GM19035 (cell line): ENCODE results near the gene HECTD3.
"Not testable (repeated sequence)": the region's sequence is repeated elsewhere in the genome, so short reads cannot be mapped to it uniquely, and the experiment has no call there.

ENCODE experiments used
- ATAC-seq: cut with Tn5 transposase; IDR thresholded peaks from one replicate; pipeline ENCODE4 v1.9.1; 2021; ENCODE audit not compliant: unreplicated experiment

HECTD3 gene

GRCh38 chr1:45014321-45015028, 3.4 kb upstream of the HECTD3 start:
- no peak for ATAC-seq

GRCh38 chr1:45013551-45014209, 2.6 kb upstream of the HECTD3 start:
- no peak for ATAC-seq

- no peak for ATAC-seq
Measured at GRCh38 chr1:45012639-45013278, 1.6 kb upstream of the HECTD3 start.

- ATAC-seq, result peak; percentile 72
Measured at GRCh38 chr1:45011837-45012638, 914 bp upstream of the HECTD3 start, which contains the start of gene UROD. Gene UROD (plus strand): TSS chr1:45012254. CDS start chr1:45012266, 12 bp downstream.

GRCh38 chr1:45009956-45010854, 919 bp downstream of the HECTD3 start:
- ATAC-seq, result no peak

GRCh38 chr1:45009296-45009865, 1.7 kb downstream of the HECTD3 start:
- ATAC-seq, result no peak

- ATAC-seq, result no peak
Measured at GRCh38 chr1:45008516-45008915, 2.6 kb downstream of the HECTD3 start.

- ATAC-seq, result no peak
Measured at GRCh38 chr1:45008076-45008475, 3.0 kb downstream of the HECTD3 start.

- no peak for ATAC-seq
Measured at GRCh38 chr1:45007311-45007710, 3.8 kb downstream of the HECTD3 start.

GRCh38 chr1:45005761-45006160, 5.4 kb downstream of the HECTD3 start:
- no peak for ATAC-seq

GRCh38 chr1:45004281-45004920, 6.7 kb downstream of the HECTD3 start:
- ATAC-seq, result no peak

GRCh38 chr1:45003741-45004140, 7.4 kb downstream of the HECTD3 start:
- ATAC-seq, result no peak

GRCh38 chr1:45002650-45003645, 8.2 kb downstream of the HECTD3 start:
- no peak for ATAC-seq

GRCh38 chr1:45001576-45001975, 9.5 kb downstream of the HECTD3 start:
- not testable (repeated sequence) for ATAC-seq

- no peak for ATAC-seq
Measured at GRCh38 chr1:45001011-45001481, 10.1 kb downstream of the HECTD3 start.

GRCh38 chr1:44999232-44999631, 11.9 kb downstream of the HECTD3 start:
- ATAC-seq, result no peak

- no peak for ATAC-seq
Measured at GRCh38 chr1:44995467-44996238, 15.5 kb downstream of the HECTD3 start.
